Measurements from ENCODE around the gene CRK.
A peak's percentile ranks its signal among the peaks of the same experiment; 100 is the strongest.

Gene CRK

DNA sequence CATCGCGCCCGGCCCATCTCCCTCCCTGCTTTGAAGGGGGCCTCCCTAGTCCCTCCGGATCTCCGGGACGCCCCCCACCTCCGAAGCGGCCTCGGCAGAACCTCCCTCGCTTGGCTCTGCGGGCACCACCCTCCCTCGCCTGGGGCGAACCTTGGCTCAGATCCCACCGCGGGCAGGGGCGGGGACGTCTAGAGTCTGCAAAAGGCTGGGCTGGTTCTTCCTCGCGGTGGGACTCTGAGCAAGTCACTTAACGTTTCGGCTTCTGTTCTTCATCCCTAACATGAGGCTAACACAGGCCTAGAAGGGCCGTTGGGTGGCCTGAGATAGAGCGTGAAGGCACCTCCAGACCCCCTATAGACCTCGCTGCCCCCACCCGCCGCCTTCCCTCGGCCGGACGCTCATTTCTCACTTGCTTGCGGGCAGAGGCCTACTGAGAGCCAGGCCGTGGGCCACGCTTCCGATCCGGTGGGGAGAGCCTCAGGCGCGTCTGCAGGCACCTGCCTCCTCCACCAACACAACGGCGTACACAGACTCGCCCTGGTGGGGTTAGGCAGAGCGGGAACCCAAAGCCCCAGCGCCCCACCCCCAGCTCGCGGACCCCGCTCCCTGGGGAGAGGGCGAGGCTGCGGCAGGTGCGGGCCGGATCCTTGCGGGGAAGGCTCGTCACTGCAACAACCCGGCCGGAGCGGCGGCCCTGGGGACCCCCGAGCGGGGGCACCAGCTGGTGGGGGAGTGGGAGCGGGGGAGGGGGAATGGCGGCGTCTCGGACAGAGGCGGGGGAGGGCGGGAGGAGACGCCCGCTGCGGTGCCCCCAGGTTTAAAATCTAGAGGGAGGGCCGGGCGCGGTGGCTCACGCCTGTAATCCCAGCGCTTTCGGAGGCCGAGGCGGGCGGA is 31.0 kb upstream of the CRK start:
- in situ Hi-C loops (cut with MboI; ENCODE audit: low pct_unique_long_range_greater_than_20kb, low sequenced_read_pairs, unreplicated experiment) = no loop called here
- peak; percentile 83 for DNase-seq (ENCODE audit: low spot score)
- TF ChIP-seq, protein P1, sequence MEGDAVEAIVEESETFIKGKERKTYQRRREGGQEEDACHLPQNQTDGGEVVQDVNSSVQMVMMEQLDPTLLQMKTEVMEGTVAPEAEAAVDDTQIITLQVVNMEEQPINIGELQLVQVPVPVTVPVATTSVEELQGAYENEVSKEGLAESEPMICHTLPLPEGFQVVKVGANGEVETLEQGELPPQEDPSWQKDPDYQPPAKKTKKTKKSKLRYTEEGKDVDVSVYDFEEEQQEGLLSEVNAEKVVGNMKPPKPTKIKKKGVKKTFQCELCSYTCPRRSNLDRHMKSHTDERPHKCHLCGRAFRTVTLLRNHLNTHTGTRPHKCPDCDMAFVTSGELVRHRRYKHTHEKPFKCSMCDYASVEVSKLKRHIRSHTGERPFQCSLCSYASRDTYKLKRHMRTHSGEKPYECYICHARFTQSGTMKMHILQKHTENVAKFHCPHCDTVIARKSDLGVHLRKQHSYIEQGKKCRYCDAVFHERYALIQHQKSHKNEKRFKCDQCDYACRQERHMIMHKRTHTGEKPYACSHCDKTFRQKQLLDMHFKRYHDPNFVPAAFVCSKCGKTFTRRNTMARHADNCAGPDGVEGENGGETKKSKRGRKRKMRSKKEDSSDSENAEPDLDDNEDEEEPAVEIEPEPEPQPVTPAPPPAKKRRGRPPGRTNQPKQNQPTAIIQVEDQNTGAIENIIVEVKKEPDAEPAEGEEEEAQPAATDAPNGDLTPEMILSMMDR (IDR thresholded peaks at IDR 0.05; ENCODE audit: extremely low read depth, insufficient read depth, missing control alignments) = no peak

- in situ Hi-C loops (cut with MboI; ENCODE audit: low pct_unique_long_range_greater_than_20kb, low sequenced_read_pairs, unreplicated experiment) = no loop called here
- TF ChIP-seq, protein P1 (IDR thresholded peaks at IDR 0.05; ENCODE audit: extremely low read depth, insufficient read depth, missing control alignments) = no peak
- DNase-seq (ENCODE audit: low spot score) = peak; percentile 88
These were observed 29.7 kb upstream of the CRK start for GRCh38 chr17:1485423-1486376.

GRCh38 chr17:1484676-1485422 is 28.8 kb upstream of the CRK start:
- TF ChIP-seq, protein P1 (IDR thresholded peaks at IDR 0.05; ENCODE audit: extremely low read depth, insufficient read depth, missing control alignments) = no peak
- DNase-seq (ENCODE audit: low spot score) = peak; percentile 87
- in situ Hi-C loops (cut with MboI; ENCODE audit: low pct_unique_long_range_greater_than_20kb, low sequenced_read_pairs, unreplicated experiment) = no loop called here

GRCh38 chr17:1484060-1484535 is 28.1 kb upstream of the CRK start:
- DNase-seq (ENCODE audit: low spot score) = no peak
- TF ChIP-seq, protein P1 (IDR thresholded peaks at IDR 0.05; ENCODE audit: extremely low read depth, insufficient read depth, missing control alignments) = no peak
- in situ Hi-C loops (cut with MboI; ENCODE audit: low pct_unique_long_range_greater_than_20kb, low sequenced_read_pairs, unreplicated experiment) = no loop called here

DNA sequence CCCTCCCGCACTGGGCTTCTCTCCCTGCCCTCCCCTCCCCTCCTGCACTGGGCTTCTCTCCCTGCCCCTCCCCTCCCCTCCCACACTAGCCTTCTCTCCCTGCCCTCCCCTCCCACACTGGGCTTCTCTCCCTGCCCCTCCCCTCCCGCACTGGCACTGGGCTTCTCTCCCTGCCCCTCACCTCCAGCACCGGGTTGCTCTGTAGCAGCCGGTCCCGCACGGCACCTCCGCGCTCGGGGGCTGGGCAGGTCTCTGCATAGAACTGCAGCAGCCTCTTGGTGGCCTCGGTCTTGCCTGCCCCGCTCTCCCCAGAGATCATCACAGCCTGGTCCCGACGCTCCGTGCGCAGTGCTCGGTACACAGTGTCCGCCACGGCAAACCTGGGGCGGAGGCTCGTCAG is 26.6 kb upstream of the CRK start:
- in situ Hi-C loops (cut with MboI; ENCODE audit: low pct_unique_long_range_greater_than_20kb, low sequenced_read_pairs, unreplicated experiment) = no loop called here
- TF ChIP-seq, protein P1 (IDR thresholded peaks at IDR 0.05; ENCODE audit: extremely low read depth, insufficient read depth, missing control alignments) = no peak
- no peak for DNase-seq (ENCODE audit: low spot score)

- no peak for DNase-seq (ENCODE audit: low spot score)
- in situ Hi-C loops (cut with MboI; ENCODE audit: low pct_unique_long_range_greater_than_20kb, low sequenced_read_pairs, unreplicated experiment) = no loop called here
- TF ChIP-seq, protein P1 (IDR thresholded peaks at IDR 0.05; ENCODE audit: extremely low read depth, insufficient read depth, missing control alignments) = no peak
These were observed 25.7 kb upstream of the CRK start for GRCh38 chr17:1481736-1482135.
